ENCODE data around the gene CUL4B.

DNA sequence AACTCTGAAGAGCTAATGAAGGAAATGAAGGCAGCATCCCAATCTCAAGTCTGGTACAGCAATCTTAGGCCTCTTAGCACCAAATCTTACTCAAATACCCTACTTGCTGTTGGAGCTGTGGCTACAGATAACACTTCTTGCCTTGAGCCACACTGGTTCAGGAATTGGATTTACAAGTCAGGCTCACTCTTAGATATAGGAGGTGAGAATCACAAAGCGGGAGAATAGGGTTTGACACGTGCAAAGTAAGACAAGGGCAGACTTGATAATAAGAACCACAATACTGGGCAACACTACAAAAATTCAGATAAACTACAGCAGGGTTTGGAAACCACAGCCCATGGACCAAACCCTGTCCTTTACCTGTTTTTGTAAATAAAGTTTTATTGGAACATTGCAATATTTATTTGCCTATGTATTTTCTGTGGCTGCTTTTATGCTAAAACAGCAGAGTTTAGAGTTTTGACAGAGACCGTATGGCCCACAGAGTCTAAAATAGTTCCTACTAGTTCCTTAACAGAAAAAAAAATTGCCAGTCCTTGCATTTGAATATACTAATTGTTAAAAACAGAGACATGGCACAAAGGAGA lies 9.3 kb upstream of the CUL4B start:
- TF ChIP-seq POLR2AphosphoS5 (IDR thresholded peaks at IDR 0.05; ENCODE audit: low read depth, low read length) (no peak), TAF1 (IDR thresholded peaks at IDR 0.05; ENCODE audit: low read depth, low read length) (no peak), POLR2A (IDR thresholded peaks at IDR 0.05; ENCODE audit: low read depth, low read length) (no peak)
